Eye (tissue), 1 donor: ENCODE results near the gene BTD.
"Not testable (repeated sequence)": the region's sequence is repeated elsewhere in the genome, so short reads cannot be mapped to it uniquely, and the experiment has no call there.

Experiments
- DNase-seq: peaks from one replicate; pipeline ENCODE4 v3.0.0-alpha.2; 2015

Gene BTD, protein sequence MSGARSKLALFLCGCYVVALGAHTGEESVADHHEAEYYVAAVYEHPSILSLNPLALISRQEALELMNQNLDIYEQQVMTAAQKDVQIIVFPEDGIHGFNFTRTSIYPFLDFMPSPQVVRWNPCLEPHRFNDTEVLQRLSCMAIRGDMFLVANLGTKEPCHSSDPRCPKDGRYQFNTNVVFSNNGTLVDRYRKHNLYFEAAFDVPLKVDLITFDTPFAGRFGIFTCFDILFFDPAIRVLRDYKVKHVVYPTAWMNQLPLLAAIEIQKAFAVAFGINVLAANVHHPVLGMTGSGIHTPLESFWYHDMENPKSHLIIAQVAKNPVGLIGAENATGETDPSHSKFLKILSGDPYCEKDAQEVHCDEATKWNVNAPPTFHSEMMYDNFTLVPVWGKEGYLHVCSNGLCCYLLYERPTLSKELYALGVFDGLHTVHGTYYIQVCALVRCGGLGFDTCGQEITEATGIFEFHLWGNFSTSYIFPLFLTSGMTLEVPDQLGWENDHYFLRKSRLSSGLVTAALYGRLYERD

DNA sequence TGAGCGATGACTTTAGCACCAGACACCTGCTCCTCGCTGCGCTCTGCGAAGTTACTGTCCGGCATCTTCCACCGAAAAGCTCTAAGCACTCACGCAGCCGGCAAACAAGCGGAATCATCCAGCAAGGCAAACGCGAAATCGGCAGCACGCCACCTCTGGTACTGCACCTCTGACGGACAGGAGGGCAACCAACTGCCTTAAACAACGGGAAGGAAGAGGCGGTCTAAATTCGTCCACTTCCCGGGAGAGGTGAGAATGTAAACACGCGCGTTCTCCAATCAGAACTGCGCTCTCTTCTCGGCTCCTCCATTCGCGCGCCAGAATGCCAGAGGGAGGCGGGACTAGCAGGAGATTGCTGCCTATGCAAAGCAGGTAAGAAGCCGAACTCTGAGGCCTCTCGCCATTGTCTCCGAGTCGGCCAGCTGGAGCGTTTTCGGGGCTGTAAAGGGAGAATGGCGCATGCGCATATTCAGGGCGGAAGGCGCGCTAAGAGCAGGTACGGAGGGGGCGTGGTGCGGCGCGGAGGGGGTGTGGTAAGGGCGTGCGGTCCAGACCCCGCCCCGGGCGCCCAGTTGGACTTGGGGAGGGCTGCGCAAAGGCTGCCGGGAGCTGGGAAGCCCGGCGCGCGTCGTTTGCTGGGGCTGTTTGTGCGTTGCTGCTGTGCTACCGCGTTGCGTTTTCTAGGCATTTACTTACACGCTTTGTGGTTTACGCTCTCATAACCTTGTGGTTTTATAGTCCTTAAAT lies at the start of gene BTD, which contains the start of gene HACL1:
BTD (plus strand) TSS at position 347 of the 747 bp plus-strand sequence. CDS start 33,695 bp downstream, outside the sequence.
HACL1 (minus strand) TSS at position 171 of the 747 bp plus-strand sequence; CDS start at position 65, 106 bp downstream.
- peak; percentile 100 for DNase-seq

DNA sequence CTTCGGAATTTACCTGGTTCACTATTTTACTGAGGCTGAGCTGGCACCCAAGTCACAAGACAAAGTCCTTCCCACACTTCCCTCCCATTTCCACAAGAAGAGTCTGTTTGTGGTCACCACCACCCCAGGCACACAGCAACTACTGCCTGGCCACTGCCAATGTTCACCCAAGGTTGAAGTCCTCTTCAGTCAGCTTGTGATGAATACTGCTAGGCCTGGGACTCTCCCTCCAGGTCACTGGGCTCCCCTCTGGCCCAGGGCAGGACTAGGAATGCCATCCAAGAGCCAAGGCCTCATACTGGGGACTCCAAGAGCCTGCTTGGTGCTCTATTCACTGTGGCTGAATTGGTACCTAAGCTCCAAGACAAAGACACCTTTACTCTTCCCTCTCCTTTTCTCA lies 49.6 kb upstream of the BTD start:
- no peak for DNase-seq

DNA sequence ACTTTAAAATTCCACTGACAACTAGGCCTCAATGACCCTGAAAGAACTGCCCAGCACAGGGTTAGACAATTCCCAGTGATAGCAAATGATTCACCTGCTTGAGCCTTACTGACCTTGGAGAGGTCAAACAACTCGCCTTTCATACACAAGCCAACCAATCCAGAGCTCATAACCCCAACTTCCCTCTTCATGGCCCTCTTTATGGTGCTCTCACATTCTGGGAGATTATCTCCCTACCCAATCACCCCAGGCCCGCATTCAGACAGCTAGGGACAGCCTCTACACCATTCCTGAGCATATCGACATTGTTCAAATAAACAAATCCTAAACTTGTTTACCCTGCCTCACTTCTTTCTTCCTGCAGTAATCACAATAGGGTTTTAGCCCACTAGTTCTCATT lies 47.8 kb upstream of the BTD start:
- no peak for DNase-seq

DNA sequence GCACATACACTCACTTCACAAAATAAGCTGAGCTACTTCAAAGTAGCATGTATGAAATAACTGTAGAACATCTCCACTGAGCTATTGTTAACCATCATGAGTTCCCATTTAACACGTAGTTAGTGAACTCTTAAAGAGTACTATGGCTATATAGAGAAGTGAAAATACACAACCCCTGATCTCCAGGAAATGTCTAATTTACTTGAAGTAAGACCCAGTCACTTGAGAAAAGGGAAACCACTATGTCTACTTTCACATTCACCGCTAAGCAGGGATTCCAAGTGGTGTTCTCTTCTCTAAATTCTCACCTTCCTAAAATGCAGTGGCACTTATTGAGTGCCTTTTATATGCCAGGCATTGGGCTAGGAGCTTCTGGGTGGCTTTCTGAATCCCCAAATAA lies 45.0 kb upstream of the BTD start:
- no peak for DNase-seq

DNA sequence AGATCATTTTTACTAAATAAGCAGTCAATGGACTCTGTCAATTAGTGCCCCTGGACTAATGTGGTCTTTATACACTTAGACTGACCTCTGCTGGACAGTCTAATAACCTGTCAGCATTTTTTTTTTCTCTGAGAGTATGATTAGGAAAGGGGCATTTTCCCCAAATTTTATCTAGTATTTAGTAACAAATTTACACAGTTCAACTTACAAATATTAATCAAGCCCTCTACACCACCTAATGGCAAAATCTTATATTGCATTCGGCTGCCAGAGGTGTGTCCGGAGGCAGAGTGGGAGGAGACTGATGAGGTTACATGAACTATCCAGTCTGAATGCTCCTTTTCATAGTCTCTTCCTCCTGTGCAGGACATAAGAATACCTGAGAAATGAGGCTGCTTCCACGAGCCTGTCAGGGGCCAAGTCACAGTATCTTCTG lies 44.0 kb upstream of the BTD start:
- peak; percentile 82 for DNase-seq

DNA sequence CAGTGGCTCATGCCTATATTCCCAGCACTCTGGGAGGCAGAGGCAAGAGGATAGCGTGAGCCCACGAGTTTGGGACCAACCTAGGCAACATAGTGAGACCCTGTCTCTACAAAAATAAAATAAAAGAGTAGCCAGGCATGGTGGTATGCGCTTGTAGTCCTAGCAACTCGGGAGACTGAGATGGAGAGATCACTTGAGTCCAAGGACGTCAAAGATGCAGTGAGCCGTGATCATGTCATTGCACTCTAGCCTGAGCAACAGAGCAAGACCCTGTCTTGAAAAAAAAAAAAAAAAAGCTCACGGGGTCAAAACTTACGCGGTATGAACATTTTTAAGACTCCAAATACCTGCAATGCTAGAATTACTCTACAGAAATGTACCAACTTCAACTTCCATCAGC lies 43.0 kb upstream of the BTD start:
- no peak for DNase-seq

DNA sequence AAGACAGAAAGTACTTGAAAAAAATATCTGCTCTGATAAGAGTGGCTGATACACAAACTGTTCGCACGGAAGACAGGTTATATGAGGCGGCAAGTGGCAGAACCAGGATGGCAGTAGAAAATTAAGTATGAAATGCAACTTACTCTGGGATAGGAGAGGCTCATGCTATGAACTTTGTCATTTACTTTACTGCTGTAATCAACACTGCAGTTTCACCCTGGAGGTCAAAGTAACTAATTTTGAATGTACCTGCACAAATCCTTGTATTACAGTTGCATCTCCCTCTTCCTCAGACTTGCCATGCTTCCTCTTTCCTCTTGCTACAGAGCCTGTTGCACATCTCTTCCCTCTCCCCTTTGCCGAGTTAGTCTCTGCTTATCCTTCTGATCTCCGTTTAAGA lies 39.0 kb upstream of the BTD start:
- DNase-seq: no peak

DNA sequence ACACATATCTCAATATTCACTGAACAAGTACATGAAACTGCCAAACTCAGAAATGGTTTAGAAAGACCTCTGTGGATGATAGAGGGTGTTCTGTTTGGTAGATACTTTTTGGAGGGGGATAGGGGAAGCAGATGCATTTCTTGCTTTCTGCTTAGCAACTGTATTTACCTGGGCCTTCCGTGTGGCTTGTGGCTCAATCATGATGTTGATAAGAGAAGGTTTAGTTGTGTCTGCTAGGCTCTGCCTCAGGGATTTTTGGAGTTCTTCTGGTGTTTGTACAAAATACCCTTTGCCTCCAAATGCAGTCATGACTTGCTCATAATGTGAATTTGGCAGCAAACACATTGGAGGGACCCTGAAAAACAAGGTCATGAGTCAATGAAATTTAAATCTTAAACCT lies 38.4 kb upstream of the BTD start:
- no peak for DNase-seq

DNA sequence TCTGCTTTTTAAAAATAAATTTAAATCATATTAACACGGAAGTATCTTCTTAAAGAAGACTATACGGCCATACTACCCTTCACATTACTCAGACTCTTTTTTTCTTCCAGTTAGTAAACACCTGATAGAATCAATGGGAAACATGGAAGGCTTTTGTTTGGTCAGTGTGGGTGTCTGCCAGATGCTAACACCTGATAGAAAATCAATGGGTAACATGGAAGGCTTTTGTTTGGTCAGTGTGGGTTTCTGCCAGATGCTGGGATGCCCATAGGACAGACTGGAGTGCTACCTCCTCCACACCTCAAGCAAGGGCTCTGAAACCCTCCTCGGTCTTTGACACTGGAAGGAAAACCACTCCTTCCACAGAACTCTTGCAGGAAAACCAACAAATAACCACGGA lies 29.4 kb upstream of the BTD start:
- DNase-seq: no peak

DNA sequence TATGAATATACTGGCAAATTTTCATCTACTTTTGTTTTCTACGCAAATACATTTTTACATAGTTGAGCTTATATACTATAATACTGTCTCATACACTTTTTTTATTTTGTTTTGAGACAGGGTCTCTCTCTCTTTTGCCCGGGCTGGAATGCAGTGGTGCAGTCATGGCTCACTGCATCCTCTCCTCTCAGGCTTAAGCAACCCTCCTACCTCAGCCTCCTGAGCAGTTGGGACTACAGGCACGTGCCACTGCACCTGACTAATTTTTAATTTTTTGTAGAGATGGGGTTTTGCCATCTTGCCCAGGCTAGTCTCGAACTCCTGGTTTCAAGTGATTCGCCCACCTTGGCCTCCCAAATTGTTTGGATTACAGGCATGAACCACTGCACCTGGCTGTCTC lies 26.1 kb upstream of the BTD start:
- no peak for DNase-seq

DNA sequence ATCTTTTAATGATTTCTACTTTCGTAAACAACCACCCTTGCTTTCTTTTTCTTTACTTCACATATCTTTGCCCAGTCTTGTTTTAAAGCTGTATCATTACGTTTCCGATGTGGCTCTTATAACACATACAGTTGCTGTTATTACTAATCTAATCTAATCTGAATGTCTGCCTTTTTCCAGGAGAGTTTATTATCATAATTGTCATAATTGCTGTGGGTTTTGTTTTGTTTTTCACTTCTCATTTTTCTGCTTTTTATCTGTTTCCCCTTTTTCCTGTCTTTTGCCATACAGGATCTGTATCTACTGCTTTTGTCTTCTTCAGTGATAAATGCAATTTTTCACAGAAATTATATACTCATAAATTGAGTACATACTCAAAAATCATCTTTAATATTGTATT lies 25.1 kb upstream of the BTD start:
- no peak for DNase-seq

DNA sequence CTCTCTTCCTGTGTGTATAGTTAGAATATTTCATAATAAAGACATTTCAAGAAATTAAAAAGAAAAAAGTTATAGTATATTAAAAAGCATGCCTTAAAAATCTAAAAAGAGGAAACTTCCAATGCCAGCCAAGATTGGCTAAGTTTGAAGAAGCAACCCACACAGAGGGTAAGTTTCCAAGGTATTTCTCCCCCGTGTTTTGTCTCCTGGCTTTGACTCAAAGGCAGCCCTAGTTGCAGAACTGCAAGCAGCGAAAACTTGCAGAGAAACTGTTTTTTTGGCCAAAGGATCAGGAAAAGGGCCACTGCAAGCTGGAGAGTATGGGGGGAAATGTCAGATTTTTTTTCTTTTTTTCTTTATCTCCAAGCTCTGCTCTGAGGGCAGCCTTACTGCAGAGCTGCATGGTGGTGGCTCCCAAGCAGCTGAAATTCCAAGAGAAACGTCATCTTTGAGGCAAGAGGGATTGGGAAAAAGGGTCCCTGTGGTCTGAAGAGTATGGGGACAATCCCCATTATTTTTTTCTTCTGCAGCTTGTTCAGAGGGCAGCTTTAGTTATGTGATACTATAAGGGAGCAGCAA lies 23.2 kb upstream of the BTD start:
- no peak for DNase-seq

DNA sequence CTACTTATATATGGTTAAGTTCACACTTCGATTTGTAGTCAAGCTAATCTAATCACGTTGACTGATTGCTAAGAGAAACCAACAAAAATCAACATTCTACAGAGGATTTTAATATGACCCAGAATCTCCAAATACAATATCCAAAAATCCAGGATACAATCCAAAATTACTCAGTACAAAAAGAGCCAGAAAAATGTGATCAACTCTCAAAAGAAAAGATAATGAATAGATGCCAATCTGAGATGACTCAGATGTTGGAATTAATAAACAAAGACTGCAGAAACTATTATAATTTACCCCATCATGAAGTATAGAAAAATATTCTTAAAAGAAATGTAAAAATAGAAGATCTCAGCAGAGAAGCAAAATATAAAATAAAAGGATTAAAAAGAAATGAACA lies 22.5 kb upstream of the BTD start:
- DNase-seq: no peak

DNA sequence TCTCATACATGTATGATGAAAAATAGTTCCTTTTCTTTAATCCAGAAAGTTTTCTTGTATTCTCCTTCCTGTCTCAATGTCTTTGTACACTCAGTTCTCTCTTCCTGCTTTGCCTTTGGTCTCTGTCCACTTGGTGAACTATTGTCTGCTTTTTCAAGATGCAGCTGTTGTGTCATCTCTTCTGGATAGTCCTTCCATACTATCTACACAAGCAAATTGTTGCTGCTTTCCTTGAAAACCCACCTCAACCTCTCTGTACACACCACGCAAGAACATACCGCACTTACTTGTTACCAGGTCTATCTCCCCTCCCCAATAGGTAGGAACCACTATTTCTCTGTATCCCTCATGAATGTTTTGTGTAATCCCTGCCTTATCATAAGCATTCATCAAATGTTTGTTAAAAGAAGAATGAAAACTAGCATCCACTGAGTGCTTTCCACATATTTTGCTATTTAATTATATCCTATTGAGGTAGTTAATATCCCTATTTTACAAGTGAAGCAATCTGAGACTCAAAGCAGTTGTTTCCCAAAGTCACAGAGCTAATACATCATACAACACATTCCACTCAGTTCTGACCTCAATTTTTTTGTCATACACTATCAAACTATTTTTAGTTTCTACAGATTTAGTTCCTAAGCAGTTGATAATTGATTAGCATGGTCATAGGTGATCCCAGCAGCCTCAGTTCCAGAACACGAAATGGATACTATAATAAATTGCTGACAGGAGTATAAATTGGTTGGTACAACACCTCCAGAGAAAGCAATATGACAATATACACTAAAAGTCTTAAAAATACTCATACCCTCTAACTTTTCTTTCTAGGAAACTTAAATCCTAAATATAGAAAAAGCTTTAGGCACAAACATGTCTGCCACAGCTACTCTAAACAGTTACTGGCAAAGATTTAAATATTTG lies 19.8 kb upstream of the BTD start:
- DNase-seq: no peak

DNA sequence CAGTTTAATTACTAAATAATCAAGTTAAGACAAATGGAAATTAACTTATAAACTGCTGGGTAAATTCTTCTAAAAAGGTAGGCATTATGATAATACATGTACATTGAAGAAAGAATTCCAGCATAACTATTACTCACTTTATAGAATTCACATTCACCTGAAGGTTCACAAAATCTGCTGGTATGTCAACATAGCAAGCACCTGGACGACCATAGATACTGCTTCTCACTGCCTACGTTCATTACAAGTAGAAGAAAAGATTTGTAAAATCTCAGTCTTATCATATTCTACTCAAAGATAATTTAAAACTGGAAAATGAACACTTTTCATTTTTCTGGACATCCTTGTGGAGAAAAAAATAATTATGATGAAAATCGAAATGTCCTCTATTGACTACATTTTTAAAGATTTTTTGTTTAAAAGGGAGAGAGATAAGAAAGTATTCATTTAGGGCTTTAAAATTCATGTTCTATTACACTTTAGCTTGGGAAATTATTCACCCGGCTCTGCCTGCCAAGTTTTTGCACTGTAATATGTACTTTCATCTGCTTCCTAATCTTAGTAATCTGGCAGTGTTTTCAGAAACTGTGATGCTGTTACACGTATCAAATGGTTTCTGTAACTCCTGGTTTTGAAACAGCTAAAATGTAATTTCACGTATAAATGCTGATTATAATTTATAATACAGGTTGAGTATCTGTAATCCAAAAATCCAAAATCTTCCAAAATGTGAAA lies 16.3 kb upstream of the BTD start:
- no peak for DNase-seq

DNA sequence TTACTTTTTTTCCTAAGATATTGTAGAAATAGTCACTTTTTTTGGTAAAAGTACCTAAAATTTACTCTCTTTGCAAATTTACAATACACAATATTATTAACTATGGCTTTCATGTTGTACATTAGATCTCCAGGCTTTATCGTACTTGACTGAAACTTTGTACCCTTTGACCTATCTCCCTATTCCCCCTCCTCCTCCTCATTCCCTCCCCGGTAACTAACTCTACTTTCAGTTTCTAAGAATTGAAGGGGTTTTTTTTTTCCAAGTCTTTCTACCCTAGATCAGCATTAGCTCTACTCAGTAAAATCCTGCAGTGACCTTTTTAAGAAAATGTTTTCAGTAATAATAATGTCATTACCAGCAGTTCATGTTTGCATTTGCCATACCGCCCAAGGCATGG lies 10.3 kb upstream of the BTD start:
- DNase-seq: no peak

DNA sequence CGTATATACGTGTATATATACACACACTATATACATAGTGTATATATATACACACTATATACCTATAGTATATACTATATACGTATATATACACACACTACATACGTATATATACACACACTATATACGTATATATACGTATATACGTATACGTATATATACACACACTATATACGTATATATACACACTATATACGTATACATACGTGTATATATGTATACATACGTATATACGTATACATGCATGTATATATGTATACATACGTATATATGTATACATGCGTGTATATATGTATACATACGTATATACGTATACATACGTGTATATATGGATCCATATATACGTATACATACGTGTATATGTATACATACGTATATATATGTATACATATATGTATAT lies 9.6 kb upstream of the BTD start:
- DNase-seq: no peak

DNA sequence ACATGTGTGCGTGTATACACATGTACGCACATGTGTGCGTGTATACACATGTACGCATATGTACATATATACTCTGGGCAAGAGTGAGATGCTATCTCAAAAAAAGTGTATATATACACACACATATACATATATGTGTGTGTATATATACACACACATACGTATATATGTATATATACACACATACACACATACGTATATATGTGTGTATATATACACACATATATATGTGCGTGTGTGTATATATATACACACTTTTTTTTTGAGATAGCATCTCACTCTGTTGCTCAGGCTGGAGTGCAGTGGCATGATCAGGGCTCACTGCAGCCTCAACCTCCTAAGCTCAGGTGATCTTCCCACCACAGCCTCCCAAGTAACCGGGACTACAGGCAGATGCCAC lies 8.6 kb upstream of the BTD start:
- no peak for DNase-seq

DNA sequence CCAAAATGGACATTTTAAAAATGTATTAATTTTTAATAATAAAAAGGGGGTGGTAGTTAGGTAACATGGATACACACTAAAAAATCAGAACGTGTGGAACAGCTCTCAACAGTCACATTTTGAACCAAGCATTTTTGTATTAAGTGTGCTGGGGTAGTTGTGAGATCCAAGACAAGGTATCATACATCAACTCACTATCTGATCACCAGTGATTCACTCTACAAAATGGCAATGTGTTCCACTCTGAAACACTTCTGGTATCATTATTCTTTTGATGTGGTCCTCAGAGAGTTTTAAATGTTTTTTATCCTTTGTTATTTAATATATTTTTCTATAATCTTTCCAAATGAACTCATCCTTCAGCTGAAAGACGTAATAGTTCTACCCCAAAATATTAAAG lies 5.6 kb upstream of the BTD start:
- no peak for DNase-seq

DNA sequence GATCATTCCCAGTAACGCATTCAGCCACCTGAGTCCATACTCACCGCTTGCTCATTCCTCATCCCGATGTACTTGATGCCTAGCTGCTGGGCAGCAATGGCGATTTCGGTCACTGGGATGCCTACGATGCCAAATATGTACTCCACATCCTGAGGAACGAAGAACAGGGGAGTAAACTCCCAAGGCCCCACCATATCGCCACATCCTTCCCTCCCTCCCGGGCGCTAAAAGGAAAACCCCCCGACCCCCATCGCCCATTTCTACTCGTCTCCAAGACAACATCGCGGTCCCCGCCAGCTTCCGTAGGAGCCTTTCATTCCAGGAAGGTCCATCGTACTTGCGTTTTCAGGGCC lies 523 bp upstream of the BTD start:
- no peak for DNase-seq

DNA sequence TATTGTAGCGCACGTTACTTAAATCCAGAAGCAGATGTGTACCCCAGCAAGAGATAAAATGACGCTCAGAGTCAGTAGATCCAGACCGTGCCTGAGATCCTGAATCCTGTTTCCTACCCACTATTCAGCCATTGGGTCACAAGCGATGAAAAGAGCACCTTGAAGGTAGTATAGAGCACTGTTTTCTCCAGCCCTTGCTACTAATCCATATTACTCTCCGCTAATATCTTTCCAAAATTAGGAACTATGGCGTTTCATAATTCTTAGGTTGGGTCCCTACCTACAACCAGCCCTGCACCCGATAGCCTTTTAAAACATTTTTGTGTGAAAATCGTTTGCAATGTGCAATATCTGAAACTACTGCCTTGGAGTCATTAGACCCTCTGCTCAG lies 596 bp downstream of the BTD start:
- DNase-seq: no peak

DNA sequence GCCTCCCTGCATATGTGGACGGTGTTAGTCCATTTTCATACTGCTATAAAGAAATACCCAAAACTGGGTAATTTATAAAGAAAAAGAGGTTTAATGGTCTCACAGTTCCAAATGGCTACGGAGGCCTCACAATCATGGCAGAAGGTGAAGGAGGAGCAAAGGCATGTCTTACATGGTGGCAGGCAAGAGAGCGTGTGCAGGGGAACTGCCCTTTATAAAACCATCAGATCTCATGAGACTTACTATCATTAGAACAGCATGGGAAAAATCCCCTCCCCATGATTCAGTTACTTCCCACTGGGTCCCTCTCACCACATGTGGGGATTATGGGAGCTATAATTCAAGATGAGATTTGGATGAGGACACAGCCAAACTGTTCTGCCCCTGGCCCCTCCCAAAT lies 1.3 kb downstream of the BTD start:
- not testable (repeated sequence) for DNase-seq
